22Rv1 (cell line): ENCODE measurements around the gene RGP1.

Experiments used
- H3K27ac ChIP-seq: fragments of 450-650 bp; 2 replicates; pipeline ENCODE4 v1.5.1; 2017
- ZFX ChIP-seq: fragments of 450-650 bp; IDR thresholded peaks from 2 replicates; pipeline ENCODE4 v1.6.1; 2017; ENCODE audit warnings: antibody characterized with exemption, borderline replicate concordance
- TF ChIP-seq, protein P1 (sequence below): fragments of 450-650 bp; IDR thresholded peaks from 2 replicates; pipeline ENCODE4 v1.5.1; 2017; ENCODE audit warnings: mild to moderate bottlenecking

RGP1 gene

DNA sequence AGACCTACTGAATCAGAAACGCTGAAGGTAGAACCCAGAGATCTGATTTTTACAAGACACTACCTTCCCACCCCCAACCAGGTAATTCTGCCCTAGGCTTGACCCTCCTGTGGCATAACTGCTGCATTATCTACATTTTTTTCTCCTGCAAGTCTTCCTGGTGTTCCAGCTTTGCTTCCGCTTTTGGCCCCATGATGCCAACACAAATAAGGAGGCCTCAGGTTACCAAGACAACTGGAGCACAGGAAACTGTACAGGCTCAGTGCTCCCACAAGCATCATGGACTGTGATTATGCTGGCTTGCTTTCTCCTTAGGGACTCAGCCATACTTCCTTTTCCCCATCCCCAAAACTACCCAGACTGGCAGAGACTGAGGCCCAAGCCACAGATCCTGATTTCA, 11.6 kb downstream of the RGP1 start:
- TF ChIP-seq ZFX = no peak
- TF ChIP-seq, protein P1, sequence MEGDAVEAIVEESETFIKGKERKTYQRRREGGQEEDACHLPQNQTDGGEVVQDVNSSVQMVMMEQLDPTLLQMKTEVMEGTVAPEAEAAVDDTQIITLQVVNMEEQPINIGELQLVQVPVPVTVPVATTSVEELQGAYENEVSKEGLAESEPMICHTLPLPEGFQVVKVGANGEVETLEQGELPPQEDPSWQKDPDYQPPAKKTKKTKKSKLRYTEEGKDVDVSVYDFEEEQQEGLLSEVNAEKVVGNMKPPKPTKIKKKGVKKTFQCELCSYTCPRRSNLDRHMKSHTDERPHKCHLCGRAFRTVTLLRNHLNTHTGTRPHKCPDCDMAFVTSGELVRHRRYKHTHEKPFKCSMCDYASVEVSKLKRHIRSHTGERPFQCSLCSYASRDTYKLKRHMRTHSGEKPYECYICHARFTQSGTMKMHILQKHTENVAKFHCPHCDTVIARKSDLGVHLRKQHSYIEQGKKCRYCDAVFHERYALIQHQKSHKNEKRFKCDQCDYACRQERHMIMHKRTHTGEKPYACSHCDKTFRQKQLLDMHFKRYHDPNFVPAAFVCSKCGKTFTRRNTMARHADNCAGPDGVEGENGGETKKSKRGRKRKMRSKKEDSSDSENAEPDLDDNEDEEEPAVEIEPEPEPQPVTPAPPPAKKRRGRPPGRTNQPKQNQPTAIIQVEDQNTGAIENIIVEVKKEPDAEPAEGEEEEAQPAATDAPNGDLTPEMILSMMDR = no peak
- no peak overlapping the region for H3K27ac ChIP-seq

DNA sequence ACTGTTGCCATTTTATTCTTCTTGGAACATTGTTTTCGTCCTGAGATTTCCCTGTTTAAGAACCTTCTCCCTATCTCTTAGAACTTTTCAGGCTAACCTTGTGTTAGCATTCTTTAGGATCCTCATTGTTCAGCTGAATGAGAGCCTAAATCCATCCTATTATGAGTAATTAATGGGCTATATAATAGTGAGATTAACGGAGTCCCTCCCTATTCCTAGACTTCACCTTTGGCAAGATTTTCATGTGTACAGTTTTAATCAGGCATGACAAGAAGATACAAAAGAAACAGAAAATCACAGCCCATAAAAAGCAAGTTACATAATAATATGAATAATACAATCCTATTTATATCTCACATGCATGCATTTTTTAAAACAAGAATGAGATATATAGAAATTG, 14.1 kb downstream of the RGP1 start:
- H3K27ac ChIP-seq = no peak overlapping the region
- no peak for TF ChIP-seq ZFX
- TF ChIP-seq, protein P1 = no peak

DNA sequence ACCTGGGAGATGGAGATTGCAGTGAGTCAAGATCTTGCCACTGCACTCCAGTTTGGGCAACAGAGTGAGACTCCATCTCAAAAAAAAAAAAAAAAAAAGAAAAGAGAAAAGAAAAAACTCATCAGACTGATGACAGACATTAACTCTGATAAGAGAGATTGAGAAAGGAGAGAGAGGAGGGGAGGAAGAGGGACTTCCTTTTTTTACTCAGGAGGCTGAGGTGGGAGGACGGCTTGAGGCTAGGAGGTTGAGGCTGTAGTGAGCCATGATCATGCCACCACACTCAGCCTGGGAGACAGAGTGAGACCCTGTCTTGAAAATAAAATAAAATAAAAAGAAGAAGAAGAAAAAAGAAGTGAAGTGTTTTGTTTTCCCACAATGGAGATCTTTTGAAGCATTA, 14.7 kb downstream of the RGP1 start:
- TF ChIP-seq, protein P1 = no peak
- no peak for TF ChIP-seq ZFX

DNA sequence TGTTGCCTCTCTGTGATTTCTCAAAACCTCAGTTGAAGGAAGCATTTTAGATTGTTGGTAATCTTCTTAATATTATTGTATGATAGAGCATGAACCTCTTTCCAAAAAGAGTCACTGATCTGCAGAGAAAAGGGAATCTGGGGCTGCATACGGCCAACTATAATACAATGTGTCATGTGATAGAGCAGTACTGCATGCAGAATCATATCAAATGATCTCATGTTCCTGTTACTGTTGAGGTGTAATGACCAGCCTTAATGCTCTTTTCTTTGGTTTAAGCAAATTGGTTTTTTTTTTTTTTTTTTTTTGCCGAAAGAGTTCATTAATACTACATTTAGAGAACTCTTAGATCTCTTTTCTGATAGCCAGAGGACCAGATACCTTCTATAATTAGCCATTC, 17.9 kb downstream of the RGP1 start:
- H3K27ac ChIP-seq = no peak overlapping the region
- TF ChIP-seq, protein P1 = no peak
- TF ChIP-seq ZFX = no peak

More for the DNA sequence above, 14.7 kb downstream of the RGP1 start:
- no peak overlapping the region for H3K27ac ChIP-seq

DNA sequence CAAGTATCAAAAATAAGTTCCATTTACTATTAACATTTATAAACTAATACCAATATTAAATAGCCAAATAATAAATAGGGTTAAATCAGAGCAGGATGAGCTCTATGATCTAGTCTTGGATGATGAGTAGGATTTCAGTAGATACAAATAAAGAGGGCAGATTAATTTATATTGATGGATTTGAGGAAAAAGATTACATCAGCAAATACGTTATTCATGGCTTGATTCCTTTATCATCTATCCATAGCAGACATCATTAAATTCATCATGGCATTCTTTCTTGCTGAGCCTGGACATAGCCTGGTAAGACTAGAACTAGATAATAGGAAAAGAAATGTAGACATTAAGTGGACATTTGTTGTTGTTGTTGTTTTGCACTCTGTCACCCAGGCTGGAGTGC, 18.4 kb downstream of the RGP1 start:
- TF ChIP-seq ZFX = no peak
- TF ChIP-seq, protein P1 = no peak
- no peak overlapping the region for H3K27ac ChIP-seq

DNA sequence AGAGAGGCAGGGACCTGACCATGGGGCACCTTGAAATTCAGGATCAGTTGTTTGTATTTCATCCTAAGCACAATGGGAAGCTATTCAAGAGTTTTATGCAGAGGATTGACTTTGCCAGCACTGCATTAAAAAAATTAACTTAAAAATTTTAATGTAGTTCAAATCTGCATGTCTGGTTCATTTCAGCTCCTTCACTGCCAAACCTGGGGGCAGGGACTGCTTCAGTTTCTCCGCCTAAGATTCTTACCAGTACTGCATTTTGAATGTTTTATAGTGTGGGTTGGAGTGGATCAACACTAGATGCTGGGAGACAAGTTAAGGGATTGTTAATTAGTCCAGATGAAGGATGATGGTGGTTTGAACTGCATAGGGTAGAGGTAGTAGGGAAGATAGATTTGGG, 20.7 kb downstream of the RGP1 start:
- no peak overlapping the region for H3K27ac ChIP-seq
- TF ChIP-seq, protein P1 = no peak

DNA sequence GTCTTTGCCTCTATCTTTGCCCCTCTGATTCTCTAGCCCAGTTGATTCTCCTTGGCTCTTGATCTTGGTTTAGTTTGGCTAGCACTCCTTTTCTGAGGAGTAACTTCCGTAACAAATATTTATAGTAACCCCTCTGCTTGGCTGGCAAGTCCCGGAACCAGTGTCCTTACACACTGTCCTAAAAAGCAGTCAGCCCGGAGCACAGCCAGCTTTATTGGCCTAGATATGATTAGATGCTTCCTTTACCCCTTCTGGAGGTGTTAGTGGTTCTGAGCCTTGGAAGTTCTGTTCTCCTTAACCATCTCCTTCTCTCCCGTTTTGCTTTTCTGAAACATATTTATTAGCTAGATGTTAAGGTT, 22.0 kb downstream of the RGP1 start:
- peak overlapping the region; percentile 85 for H3K27ac ChIP-seq
- no peak for TF ChIP-seq ZFX
- TF ChIP-seq, protein P1 = no peak
